Measurements from ENCODE around the gene DTD1.

Gene DTD1

DNA sequence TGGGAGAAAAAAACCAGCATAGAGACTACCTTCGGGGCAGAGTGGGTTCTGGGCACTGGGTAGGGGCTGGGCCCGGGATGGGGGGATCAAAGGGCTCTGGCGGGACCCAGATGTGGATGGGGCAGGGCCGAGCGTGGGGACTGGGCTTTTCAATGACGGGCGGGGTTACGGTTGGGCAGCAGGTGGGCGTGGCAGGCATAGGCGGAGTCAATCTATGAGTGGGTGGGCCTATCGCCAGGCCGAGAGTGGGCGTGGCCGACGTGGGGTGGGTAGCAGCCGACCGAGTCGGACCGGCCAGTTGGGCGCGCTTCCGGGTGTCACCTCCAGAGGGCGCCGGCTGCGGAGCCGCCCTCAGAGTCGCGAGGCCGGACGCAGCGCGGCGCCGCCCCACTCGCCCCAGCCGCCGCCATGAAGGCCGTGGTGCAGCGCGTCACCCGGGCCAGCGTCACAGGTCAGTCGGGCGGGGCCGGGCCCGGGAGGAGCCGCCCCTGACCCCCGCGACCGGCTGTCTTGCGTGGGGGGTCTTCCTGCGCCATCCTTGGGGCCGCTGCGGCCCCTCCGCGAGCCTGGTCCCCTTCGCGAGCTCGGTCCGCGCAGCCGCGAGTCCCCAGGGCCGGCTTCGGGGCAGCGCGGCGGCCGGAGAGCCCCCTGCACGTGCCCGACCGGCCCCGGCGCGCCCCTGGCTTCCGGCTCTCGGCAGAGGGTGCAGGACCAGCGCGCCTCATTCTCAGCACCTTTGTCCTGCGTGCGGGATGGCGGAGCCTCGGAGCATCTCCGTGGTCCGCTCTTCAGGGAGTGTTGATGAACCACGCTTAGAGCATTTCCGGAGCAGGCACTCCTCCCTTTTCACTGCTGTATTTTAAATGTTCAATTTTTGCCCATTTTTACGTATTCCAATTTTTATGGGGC is at the start of gene DTD1:
TSS of gene DTD1 (plus strand) at position 390 of the 909 bp plus-strand sequence. CDS start at position 409, 19 bp downstream.
- DNase-seq: peak; percentile 97

- DNase-seq: no peak
Measured at GRCh38 chr20:18541741-18542140, 46.1 kb upstream of the DTD1 start.

- DNase-seq: no peak
Measured at GRCh38 chr20:18543216-18543615, 44.6 kb upstream of the DTD1 start.

DNA sequence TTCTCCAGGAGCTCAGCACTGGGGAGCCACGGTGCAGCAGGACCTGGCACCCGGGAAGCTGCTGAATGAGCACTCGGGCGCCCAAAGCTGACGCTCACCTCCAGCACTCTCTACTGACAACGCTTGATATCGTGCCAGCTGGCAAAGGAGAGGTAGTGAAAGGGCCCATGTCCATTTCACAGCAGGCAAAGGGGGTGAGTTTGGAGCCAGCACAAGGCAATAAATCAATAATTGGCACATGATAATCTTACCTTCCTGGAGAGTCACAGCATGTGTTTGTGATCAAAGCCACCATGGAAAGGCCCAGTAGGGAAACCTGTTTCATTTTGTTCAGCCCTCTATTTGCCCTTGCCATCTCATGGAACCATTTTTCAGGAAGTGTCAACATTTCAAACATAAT is 43.9 kb upstream of the DTD1 start:
- DNase-seq: no peak

DNA sequence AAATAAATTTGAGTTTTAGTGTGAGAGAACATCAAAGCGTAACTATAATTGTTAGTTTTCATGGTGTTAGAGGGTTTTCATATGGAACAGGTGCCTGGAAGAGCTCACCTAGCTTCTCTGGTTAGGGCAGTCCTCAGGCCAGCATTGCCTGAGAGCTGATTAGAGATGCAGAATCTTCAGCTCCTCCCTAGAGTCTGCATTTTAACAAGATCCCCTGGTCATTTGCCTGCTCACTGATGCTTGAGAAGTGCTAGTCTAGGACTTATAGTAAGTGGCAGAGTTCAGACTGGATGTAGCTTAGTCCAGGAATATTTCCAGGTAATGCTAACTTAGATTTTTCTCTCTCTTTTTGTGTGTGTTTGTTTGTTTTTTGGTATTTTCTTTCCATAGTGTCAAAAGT is 42.3 kb upstream of the DTD1 start:
- DNase-seq: no peak

GRCh38 chr20:18548465-18548864 is 39.4 kb upstream of the DTD1 start:
- no peak for DNase-seq

GRCh38 chr20:18553746-18554145 is 34.1 kb upstream of the DTD1 start:
- no peak for DNase-seq

- DNase-seq: peak; percentile 96
Measured at GRCh38 chr20:18566892-18567738, 20.7 kb upstream of the DTD1 start, which contains the start of gene SMIM26. TSS of gene SMIM26 (plus strand) at chr20:18567432. CDS start at chr20:18567479, 47 bp downstream.

DNA sequence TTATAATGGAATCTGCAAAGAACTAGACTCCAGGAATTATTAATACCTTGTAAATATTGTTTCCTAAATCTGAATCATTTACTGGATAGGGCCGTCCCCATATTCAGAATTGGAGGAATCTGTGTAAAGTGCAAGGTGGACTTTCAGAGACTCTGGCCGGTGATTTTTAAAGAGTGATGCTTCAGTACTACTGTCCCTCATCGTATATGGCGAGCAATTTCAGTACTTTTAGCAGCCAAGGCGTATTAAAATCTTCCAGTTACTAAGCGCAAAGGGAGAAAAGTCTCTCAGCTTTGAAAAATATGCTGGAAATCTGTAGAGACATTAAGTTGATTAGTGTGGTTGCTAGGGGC is 20.1 kb upstream of the DTD1 start:
- no peak for DNase-seq

- DNase-seq: no peak
Measured at GRCh38 chr20:18571009-18571408, 16.8 kb upstream of the DTD1 start.

- no peak for DNase-seq
Measured at GRCh38 chr20:18571578-18571977, 16.3 kb upstream of the DTD1 start.

GRCh38 chr20:18577942-18578341 is 9.9 kb upstream of the DTD1 start:
- no peak for DNase-seq

GRCh38 chr20:18578581-18578980 is 9.3 kb upstream of the DTD1 start:
- DNase-seq: no peak

DNA sequence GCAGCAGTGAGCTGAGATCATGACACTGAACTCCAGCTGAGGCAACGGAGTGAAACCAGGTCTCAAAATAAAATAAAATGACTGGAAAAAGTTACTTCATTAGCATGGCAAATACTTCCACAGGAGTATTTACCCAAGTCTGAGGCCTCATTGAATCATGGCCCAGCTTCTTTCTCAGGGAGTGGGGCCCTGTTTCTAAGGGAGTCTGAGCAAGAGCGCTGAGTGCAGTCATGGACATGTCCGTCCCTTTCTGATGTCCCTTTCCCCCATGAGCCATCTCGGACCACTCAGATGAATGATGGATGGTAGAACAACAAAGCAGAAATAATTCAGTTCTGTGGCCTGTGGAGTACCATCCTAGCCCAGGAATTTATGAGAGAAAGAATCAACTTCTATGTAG is 7.8 kb upstream of the DTD1 start:
- DNase-seq: no peak

GRCh38 chr20:18585134-18585533 is 2.7 kb upstream of the DTD1 start:
- DNase-seq: no peak

- DNase-seq: peak; percentile 30
Measured at GRCh38 chr20:18588574-18588933, 700 bp downstream of the DTD1 start.

GRCh38 chr20:18589941-18590674 is 2.3 kb downstream of the DTD1 start:
- no peak for DNase-seq

- no peak for DNase-seq
Measured at GRCh38 chr20:18596270-18596669, 8.4 kb downstream of the DTD1 start.

GRCh38 chr20:18609741-18610140 is 21.9 kb downstream of the DTD1 start:
- no peak for DNase-seq

GRCh38 chr20:18611492-18611891 is 23.6 kb downstream of the DTD1 start:
- no peak for DNase-seq

DNA sequence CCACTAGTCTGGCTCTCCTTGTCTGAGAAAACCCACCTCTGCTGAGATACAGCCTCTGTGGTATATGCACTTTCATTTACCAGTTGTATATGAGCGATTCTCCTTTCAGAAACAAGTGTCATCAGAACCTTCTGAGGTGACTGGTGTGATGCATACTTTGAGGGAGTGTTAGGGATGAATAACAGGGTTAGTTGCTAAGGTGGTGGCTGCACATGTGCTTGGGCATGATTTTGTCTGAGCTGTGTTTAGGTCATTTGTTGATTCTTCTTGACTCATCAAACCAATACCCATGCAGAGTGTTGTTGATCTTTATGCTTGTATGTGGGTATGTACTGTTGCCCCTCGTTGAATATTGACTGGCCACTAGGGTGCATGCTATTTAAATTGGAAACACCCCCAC is 25.7 kb downstream of the DTD1 start:
- no peak for DNase-seq

DNA sequence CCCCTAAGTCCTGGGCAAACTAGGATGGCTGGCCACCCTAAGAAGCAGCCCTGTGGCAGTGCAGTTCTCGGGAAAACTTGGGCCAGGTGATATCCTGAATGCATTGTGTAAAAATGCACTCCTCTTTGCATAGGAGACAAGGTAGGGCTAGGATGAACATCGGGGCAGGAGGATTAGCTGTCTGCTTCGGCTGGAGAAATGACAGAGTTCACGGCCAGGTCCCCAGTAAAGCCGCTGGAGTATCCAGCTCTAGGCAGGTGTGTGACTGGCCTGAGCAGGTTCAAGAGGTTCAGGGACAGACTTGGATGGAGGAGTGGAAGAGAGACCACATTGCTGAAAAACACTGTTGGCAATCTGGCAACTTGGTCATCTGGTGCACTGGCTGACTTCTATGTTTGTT is 26.4 kb downstream of the DTD1 start:
- no peak for DNase-seq

- no peak for DNase-seq
Measured at GRCh38 chr20:18615020-18615650, 27.3 kb downstream of the DTD1 start.
